GM12892 (cell line): ENCODE results near the gene HDAC5.
"Not testable (repeated sequence)": the region's sequence is repeated elsewhere in the genome, so short reads cannot be mapped to it uniquely, and the experiment has no call there.

Source experiments
- POLR2A ChIP-seq: IDR thresholded peaks from 2 replicates; pipeline ENCODE4 v1.6.1; 2011; ENCODE audit warnings: low read depth, low read length, control low read depth
- POLR2AphosphoS5 ChIP-seq: IDR thresholded peaks from 2 replicates; pipeline ENCODE4 v1.6.1; 2011; ENCODE audit warnings: low read depth, low read length, control low read depth
- TAF1 ChIP-seq: IDR thresholded peaks from 2 replicates; pipeline ENCODE4 v1.6.1; 2011; ENCODE audit warnings: low read depth, mild to moderate bottlenecking, control low read depth, low read length, borderline replicate concordance

GRCh38 chr17:44149066-44149465 is 25.6 kb upstream of the HDAC5 start:
- TF ChIP-seq POLR2A, TAF1, POLR2AphosphoS5: not testable (repeated sequence)
